Measurements from ENCODE around the gene LYRM4.
"Not testable (repeated sequence)": the region's sequence is repeated elsewhere in the genome, so short reads cannot be mapped to it uniquely, and the experiment has no call there.

Gene LYRM4

DNA sequence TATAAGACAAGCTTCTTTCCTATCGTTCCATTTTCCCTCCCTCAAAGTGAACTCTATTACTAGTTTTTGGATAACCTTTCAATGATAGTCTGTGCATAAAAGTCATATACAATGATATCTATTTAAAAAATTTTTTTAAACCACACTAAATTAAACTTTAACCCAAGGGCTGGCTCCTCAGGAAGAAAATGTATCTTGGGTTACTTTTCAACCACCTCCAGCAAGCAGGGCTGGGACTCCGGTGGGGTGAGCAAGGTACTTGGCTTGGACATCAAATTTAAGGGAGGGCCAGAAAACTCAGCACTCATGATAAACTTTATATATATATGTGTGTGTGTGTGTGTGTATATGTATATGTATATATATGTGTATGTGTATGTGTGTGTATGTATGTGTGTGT, 189.5 kb downstream of the LYRM4 start:
- DNase-seq: no peak

DNA sequence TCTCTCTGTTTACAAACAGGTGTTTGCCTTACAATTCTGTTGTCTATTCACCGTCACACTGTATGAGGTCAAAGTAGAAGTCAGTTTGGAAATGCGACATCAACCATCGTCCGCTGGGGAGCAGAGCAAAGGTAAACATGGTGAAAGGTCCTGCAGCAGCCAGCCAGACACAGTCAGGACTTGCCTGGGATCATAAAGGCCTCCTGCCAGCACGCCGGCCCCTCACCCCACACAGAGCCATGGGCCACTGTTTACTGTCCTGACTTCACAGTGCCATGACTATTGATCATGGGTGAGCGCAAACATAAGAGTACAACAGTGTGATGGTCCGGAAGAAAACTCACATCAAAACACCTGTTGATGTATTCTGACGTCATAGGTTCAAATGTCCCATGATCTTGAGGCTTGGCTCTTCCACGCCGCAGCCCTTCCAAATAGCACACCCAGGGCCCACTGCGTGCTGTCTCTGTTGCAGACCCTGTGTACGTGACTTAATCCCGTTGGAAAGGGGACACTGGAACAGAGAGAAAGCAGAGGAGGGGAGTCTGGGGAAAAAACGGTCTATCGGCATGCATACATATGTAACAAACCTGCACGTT, 192.5 kb downstream of the LYRM4 start:
- no peak for DNase-seq

GRCh38 chr6:5067305-5067704, 193.4 kb downstream of the LYRM4 start:
- no peak for DNase-seq

DNA sequence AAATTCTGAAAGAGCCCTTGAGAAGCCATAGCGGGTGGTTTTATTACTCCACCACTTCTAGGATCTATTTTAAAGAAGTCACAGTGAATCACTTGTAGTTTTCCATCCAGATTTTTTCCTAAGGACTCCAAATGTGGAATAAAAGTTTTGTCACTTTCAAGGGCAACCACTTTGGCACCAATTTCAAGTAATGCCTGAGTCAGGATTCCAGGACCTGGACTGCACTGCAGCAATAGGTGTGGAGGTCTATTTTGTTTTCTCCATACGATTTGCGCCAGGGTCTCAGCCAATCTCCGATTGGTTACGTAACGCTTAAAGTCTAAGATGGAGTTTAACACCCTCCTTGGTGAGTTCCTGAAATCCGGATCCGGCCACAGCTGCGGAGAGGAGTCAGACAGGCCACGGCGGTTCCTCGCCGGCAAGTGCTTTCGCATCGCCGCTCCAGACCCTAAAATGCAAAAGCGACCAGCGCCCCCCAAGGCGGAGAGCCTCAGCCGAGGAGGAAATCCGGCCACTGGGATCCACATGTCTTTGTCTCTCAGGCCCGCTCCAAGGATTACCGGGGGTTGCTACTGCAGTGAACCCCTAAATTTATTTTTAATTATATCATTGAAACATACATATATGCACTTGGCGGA, 194.2 kb downstream of the LYRM4 start:
- DNase-seq: no peak

- DNase-seq: no peak
Observed at GRCh38 chr6:5063617-5064016, 197.1 kb downstream of the LYRM4 start.

DNA sequence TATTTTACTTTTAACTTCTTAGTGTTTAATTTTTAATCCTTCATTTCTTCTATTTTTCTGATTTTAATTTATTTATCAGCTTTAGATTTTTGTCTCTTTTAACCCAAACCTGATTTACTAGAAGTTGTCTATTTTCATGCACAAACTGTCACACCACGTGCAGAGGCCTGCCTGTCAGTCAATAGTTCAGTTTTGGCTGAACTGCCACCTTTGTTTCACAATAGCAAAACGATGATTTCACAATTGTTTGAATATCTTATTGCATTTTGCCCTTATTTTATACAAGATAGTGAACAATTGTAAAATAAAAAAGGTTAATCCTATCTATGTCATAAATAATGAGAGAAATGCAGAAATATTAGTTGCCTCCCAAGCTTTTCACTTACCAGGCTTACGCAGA, 199.6 kb downstream of the LYRM4 start:
- no peak for DNase-seq

DNA sequence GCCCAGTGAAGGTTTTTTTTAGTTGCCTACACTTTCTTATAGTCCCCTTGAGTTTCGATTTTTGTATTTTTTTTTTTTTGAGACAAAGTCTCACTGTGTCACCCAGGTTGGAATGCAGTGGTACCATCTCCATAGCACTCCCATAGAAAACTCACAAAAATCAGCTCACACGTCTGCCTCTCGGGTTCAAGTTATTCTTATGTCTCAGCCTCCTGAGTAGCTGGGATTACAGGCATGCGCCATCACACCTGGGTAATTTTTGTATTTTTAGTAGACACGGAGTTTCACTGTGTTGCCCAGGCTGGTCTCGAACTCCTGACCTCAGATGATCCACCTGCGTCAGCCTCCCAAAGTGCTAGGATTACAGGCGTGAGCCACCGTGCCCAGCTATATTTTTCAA, 200.3 kb downstream of the LYRM4 start:
- not testable (repeated sequence) for DNase-seq

DNA sequence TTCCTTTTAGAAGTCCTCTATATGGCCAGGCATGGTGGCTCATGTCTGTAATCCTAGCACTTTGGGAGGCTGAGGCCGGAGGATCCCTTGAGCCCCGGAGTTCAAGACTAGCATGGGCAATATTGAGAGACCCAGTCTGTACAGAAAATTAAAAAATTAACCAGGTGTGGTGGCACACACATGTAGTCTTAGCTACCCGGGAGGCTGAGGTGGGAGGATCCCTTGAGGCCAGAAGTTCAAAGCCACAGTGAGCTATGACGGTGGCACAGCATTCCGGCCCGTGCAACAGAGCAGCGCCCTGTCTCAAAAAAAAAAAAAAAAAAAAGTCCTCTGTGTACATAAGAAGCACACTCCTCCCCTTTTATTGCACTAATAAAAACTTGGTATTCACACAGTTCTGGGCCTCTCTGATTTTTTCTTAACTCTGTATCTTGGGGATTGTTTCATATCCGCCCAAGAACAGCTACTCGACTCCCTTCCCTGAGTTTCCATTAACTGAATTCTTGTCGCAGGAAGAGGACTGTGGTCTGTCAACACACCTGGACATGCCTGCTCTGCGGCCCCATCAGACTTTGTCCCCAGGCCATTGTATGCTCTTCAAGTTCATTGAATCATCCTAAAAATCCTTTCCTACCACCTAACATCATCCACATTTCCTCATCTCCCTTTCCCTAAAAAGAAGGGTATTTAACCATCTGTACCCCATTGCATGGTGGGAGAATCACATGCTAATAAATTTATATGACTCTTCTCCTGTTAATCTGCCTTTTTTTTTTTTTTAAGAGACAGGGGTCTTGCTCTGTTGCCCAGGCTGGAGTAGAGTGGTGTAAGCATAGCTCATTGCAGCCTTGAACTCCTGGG, 201.5 kb downstream of the LYRM4 start:
- no peak for DNase-seq

All from T-helper 1 cell (primary cell).